A673 (cell line): ENCODE measurements around the gene IDUA.

Source experiments
- EZH2 ChIP-seq: fragments of 200-600 bp; sonication (generic); IDR thresholded peaks from 2 replicates; pipeline ENCODE4 v1.6.1; 2017; ENCODE audit warnings: borderline replicate concordance, low read depth, mild to moderate bottlenecking, mixed read lengths, antibody characterized with exemption, low read length; ENCODE audit not compliant: poor library complexity, severe bottlenecking
- TF ChIP-seq, protein P1 (sequence below): fragments of 300-800, 200-600 bp; sonication (generic); conservative IDR thresholded peaks from 2 replicates; pipeline ENCODE4 v1.5.1; 2017; ENCODE audit warnings: low read depth, mild to moderate bottlenecking, antibody characterized with exemption, low read length, moderate library complexity, mixed read lengths

DNA sequence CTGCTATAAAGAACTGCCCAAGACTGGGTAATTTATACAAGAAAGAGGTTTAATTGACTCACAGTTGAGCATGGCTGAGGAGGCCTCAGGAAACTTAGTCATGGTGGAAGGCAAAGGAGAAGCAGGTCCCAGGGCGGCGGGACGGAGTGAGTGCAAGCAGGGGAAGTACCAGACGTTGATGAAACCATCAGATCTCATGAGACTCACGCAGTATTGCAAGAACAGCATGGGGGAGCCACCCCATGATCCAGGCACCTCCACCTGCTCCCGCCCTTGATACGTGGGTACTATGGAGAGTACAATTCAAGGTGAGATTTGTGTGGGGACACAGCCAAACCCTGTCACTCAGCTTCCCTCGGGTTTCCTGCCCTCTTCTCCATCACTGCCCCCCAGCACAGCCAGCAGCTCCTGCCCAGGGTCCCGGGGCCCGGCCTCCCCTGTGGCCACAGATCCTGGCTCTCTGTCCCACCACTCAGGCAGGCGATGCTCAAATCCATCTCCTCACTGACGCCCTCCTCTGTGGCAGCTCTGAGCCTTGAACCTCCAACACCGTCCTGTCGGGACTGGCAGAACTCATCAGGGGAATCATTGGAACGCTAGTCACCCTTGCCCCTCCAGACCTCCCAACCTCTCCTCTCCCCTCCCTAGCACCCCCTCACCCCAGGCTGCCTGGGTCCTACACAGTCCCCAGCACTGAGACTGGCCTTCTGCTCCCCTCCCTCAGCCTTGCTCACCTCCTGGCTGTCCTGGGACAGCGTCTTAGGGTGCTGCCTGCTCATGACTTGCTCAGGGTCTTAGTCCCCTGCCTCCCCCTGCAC is 62.1 kb downstream of the IDUA start:
- TF ChIP-seq, protein P1, sequence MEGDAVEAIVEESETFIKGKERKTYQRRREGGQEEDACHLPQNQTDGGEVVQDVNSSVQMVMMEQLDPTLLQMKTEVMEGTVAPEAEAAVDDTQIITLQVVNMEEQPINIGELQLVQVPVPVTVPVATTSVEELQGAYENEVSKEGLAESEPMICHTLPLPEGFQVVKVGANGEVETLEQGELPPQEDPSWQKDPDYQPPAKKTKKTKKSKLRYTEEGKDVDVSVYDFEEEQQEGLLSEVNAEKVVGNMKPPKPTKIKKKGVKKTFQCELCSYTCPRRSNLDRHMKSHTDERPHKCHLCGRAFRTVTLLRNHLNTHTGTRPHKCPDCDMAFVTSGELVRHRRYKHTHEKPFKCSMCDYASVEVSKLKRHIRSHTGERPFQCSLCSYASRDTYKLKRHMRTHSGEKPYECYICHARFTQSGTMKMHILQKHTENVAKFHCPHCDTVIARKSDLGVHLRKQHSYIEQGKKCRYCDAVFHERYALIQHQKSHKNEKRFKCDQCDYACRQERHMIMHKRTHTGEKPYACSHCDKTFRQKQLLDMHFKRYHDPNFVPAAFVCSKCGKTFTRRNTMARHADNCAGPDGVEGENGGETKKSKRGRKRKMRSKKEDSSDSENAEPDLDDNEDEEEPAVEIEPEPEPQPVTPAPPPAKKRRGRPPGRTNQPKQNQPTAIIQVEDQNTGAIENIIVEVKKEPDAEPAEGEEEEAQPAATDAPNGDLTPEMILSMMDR: no peak
- no peak for TF ChIP-seq EZH2
